ENCODE measurements around the gene KLRC3. TPM values are rescaled to one million over a fixed set of nuclear protein-coding genes. Genes with fewer than 3 reads are reported as not detected.

KLRC3 gene
- total and polyA plus RNA-seq, 2 donors (not counting 3 experiments of a cell fraction or from before 2014, with no cell fraction given): not detected

GRCh38 chr12:10385166-10385613 is 35.2 kb downstream of the KLRC3 start:
- no peak for FAIRE-seq
- no peaks in the 10 kb centered on the region for H3K27me3 ChIP-seq (ENCODE audit: control insufficient read depth in 2 of 2, insufficient read depth in 2 of 2, low read length in 2 of 2)
- H3K9me3 ChIP-seq (replicated peaks; ENCODE audit: control insufficient read depth, insufficient read depth, low read length): no peaks in the 10 kb centered on the region
- BruUV-seq (replicated peaks): no TSS peak
- ChIA-PET POLR2A (no interaction called here), CTCF (no interaction called here)
- TF ChIP-seq GATA2 (IDR thresholded peaks at IDR 0.05; ENCODE audit: insufficient read depth, insufficient read length, low read depth, low read length): no peak
- no peak for TF ChIP-seq JUN (IDR thresholded peaks at IDR 0.05; ENCODE audit: borderline replicate concordance, insufficient read depth, insufficient read length, low read depth)
- TF ChIP-seq MYC (IDR thresholded peaks at IDR 0.05; ENCODE audit: low read depth, low read length): no peak
- TF ChIP-seq CTCF (IDR thresholded peaks at IDR 0.05; ENCODE audit: extremely low read depth in 1 of 2, insufficient read depth in 1 of 2, low read depth in 1 of 2, low read length in 2 of 2): no peak
- no peak for TF ChIP-seq POLR2A (IDR thresholded peaks at IDR 0.05; ENCODE audit: low read depth, low read length)
- no peak for TF ChIP-seq POLR2AphosphoS5 (IDR thresholded peaks at IDR 0.05; ENCODE audit: insufficient read depth, low read depth, low read length)
- no peak for TF ChIP-seq EZH2 (IDR thresholded peaks at IDR 0.05; ENCODE audit: borderline replicate concordance, low read depth, low read length, severe bottlenecking)
- TF ChIP-seq, protein P1, sequence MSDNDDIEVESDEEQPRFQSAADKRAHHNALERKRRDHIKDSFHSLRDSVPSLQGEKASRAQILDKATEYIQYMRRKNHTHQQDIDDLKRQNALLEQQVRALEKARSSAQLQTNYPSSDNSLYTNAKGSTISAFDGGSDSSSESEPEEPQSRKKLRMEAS (IDR thresholded peaks at IDR 0.05; ENCODE audit: insufficient read depth, insufficient read length): no peak
- TF ChIP-seq FOS (IDR thresholded peaks at IDR 0.05; ENCODE audit: borderline replicate concordance, insufficient read depth, low read length): no peak
- H3K27ac ChIP-seq (ENCODE audit: insufficient read depth, low read depth, low read length): no peak overlapping the region
- peaks cover 0 to 3% of the 10 kb centered on the region in 2 experiments for H3K36me3 ChIP-seq (ENCODE audit: control insufficient read depth in 2 of 2, extremely low read depth in 1 of 2, insufficient read depth in 2 of 2, low read length in 2 of 2)
- H3K9me1 ChIP-seq (replicated peaks; ENCODE audit: control insufficient read depth, extremely low read depth, insufficient read depth, low read length): no peaks in the 10 kb centered on the region
- H3K4me1 ChIP-seq (ENCODE audit: control insufficient read depth, extremely low read depth, insufficient read depth, low read length): no peaks in the 10 kb centered on the region
- DNase-seq (ENCODE audit: low read depth, low spot score): no peak
- no peak overlapping the region for H3K9ac ChIP-seq (replicated peaks; ENCODE audit: extremely low read depth, insufficient read depth, low read length)
- no peak overlapping the region for H2AFZ ChIP-seq (ENCODE audit: low read depth, low read length)
- no peaks in the 10 kb centered on the region for H3K79me2 ChIP-seq (ENCODE audit: control insufficient read depth, insufficient read depth, low read length)
- H3K4me2 ChIP-seq (ENCODE audit: insufficient read depth, low read length): no peak overlapping the region
- no peaks in the 10 kb centered on the region for H4K20me1 ChIP-seq (replicated peaks; ENCODE audit: control insufficient read depth, extremely low read depth, insufficient read depth, low read length)
- no peak overlapping the region for H3K4me3 ChIP-seq (replicated peaks in 1 of 3; ENCODE audit: insufficient read depth in 1 of 3, low read depth in 1 of 3, low read length in 3 of 3)
- dilution Hi-C loops (cut with MboI; ENCODE audit: extremely low pct_ligation_motif_present, low sequenced_read_pairs): no loop called here
- intact Hi-C loops (cut with micrococcal nuclease): loop anchor here (5.0 kb wide), 1 partner anchor 112 kb away; no protein-coding TSS in a partner anchor

All from endothelial cell of umbilical vein (primary cell).